IMR-90 (cell line): ENCODE measurements around the gene PEX14. TPM values are rescaled to one million over a fixed set of nuclear protein-coding genes. Genes with fewer than 3 reads are reported as not detected.
A peak's percentile ranks its signal among the peaks of the same experiment; 100 is the strongest.

Experiments
- ATAC-seq: fragments of 200-7000 bp; cut with Tn5 transposase; 2 replicates; pipeline ENCODE4 v1.9.1; 2020; ENCODE audit warnings: low read depth, mild to moderate bottlenecking, moderate library complexity
- BruUV-seq: library from RNA; stranded (reverse); fragments of 400-500 nt; replicated peaks from 2 replicates; lab custom pipeline; 2021; lab: Mats Ljungman, UMichigan
- CTCF ChIA-PET: fragments of 300-600 bp; formaldehyde crosslinking; extraction: SDS; loops from one replicate; lab custom pipeline; 2021; ENCODE audit warnings: antibody characterized with exemption; lab: Yijun Ruan, JAX
- POLR2A ChIA-PET: fragments of 300-600 bp; sonication (Branson Sonifier 250); formaldehyde crosslinking; loops from one replicate; lab custom pipeline; 2022; ENCODE audit warnings: antibody characterized with exemption; ENCODE audit not compliant: unreplicated experiment; lab: Charles Lee
- DNase-seq: peaks from one replicate; pipeline ENCODE4 v3.0.0; 2013
- H2AFZ ChIP-seq: replicated peaks from 2 replicates; pipeline ENCODE3; 2013; ENCODE audit warnings: low read length, mild to moderate bottlenecking; ENCODE audit not compliant: poor library complexity
- H2AK5ac ChIP-seq: 2 replicates; pipeline ENCODE4 v1.6.1; 2013; ENCODE audit warnings: low read depth, low read length, inconsistent platforms
- H2AK9ac ChIP-seq: replicated peaks from 2 replicates; pipeline ENCODE3; 2013; ENCODE audit warnings: mild to moderate bottlenecking, low read depth, low read length, moderate library complexity; ENCODE audit not compliant: poor library complexity
- H2BK120ac ChIP-seq: 2 replicates; pipeline ENCODE4 v1.6.1; 2013; ENCODE audit warnings: low read depth, low read length, inconsistent platforms
- H2BK15ac ChIP-seq: 3 replicates; pipeline ENCODE4 v1.6.1; 2013; ENCODE audit warnings: low read depth, low read length, inconsistent platforms
- H2BK20ac ChIP-seq: 2 replicates; pipeline ENCODE4 v1.6.1; 2013; ENCODE audit warnings: low read depth, mild to moderate bottlenecking, inconsistent platforms, low read length, moderate library complexity
- H2BK5ac ChIP-seq: 2 replicates; pipeline ENCODE4 v1.6.1; 2013; ENCODE audit warnings: mild to moderate bottlenecking, low read depth, low read length, inconsistent platforms; ENCODE audit not compliant: poor library complexity, severe bottlenecking
- H3K14ac ChIP-seq: replicated peaks from 2 replicates; pipeline ENCODE4 v1.6.1; 2013; ENCODE audit warnings: low read depth, low read length, inconsistent platforms
- H3K18ac ChIP-seq: 2 replicates; pipeline ENCODE4 v1.6.1; 2013; ENCODE audit warnings: low read depth, low read length, control low read depth
- H3K23ac ChIP-seq: 2 replicates; pipeline ENCODE4 v1.6.1; 2013; ENCODE audit warnings: low read depth, low read length, inconsistent platforms
- H3K27ac ChIP-seq: 2 replicates; pipeline ENCODE4 v1.5.1; 2013; ENCODE audit warnings: mild to moderate bottlenecking, control low read depth, low read length; ENCODE audit not compliant: insufficient read depth
- H3K27me3 ChIP-seq: 2 replicates; pipeline ENCODE4 v1.6.1; 2013; ENCODE audit warnings: low read length; ENCODE audit not compliant: control insufficient read depth, insufficient read depth
- H3K36me3 ChIP-seq: 2 replicates; pipeline ENCODE4 v1.6.1; 2013; ENCODE audit warnings: low read length, mixed read lengths; ENCODE audit not compliant: control insufficient read depth, insufficient read depth
- H3K4ac ChIP-seq: 2 replicates; pipeline ENCODE4 v1.6.1; 2013; ENCODE audit warnings: low read depth, low read length, inconsistent platforms
- H3K4me1 ChIP-seq: 2 replicates; pipeline ENCODE4 v1.6.1; 2013; ENCODE audit warnings: low read length, mixed read lengths; ENCODE audit not compliant: control insufficient read depth, insufficient read depth
- H3K4me2 ChIP-seq: 2 replicates; pipeline ENCODE4 v1.6.1; 2013; ENCODE audit warnings: low read depth, mild to moderate bottlenecking, control low read depth, low read length, moderate library complexity
- H3K4me3 ChIP-seq: 2 replicates; pipeline ENCODE4 v1.5.1; 2013; ENCODE audit warnings: low read depth, mild to moderate bottlenecking, control low read depth, low read length, moderate library complexity; ENCODE audit not compliant: insufficient read depth
- H3K56ac ChIP-seq: 2 replicates; pipeline ENCODE4 v1.6.1; 2013; ENCODE audit warnings: low read length, inconsistent platforms; ENCODE audit not compliant: insufficient read depth; ENCODE audit errors: extremely low read depth
- H3K79me1 ChIP-seq, 2 experiments: 2 replicates each; pipeline ENCODE4 v1.6.1; 2013; ENCODE audit warnings: low read length in 2 of 2, inconsistent platforms in 1 of 2, low read depth in 1 of 2
- H3K9ac ChIP-seq: 2 replicates; pipeline ENCODE4 v1.6.1; 2013; ENCODE audit warnings: low read depth, low read length, control low read depth
- H3K9me1 ChIP-seq: 2 replicates; pipeline ENCODE4 v1.6.1; 2013; ENCODE audit warnings: low read length, inconsistent platforms; ENCODE audit not compliant: insufficient read depth
- H3K9me3 ChIP-seq: 2 replicates; pipeline ENCODE4 v1.6.1; 2013; ENCODE audit warnings: low read length; ENCODE audit not compliant: control insufficient read depth, insufficient read depth
- H4K20me1 ChIP-seq: 2 replicates; pipeline ENCODE4 v1.6.1; 2013; ENCODE audit warnings: low read length, inconsistent platforms; ENCODE audit not compliant: insufficient read depth
- H4K5ac ChIP-seq: 2 replicates; pipeline ENCODE4 v1.6.1; 2013; ENCODE audit warnings: mild to moderate bottlenecking, low read depth, low read length, control low read depth
- H4K8ac ChIP-seq, 2 experiments: 2 replicates each; pipeline ENCODE4 v1.6.1; 2013; ENCODE audit warnings: low read depth in 2 of 2, low read length in 2 of 2, control low read depth in 1 of 2, inconsistent platforms in 1 of 2
- H4K91ac ChIP-seq: 2 replicates; pipeline ENCODE4 v1.6.1; 2013; ENCODE audit warnings: low read depth, low read length, inconsistent platforms; ENCODE audit not compliant: insufficient read depth
- BHLHE40 ChIP-seq: fragments of 150-350 bp; IDR thresholded peaks from 2 replicates; pipeline ENCODE4 v1.6.1; 2016; ENCODE audit warnings: mild to moderate bottlenecking, low read depth, low read length
- CEBPB ChIP-seq: IDR thresholded peaks from 2 replicates; pipeline ENCODE4 v1.6.1; 2012; ENCODE audit warnings: low read depth, low read length, improper control_type of control experiment
- CHD1 ChIP-seq: IDR thresholded peaks from 2 replicates; pipeline ENCODE4 v1.6.1; 2012; ENCODE audit warnings: low read depth, low read length, improper control_type of control experiment
- FOS ChIP-seq: fragments of 150-350 bp; IDR thresholded peaks from 2 replicates; pipeline ENCODE4 v1.6.1; 2016; ENCODE audit warnings: low read depth, low read length
- MAFK ChIP-seq: IDR thresholded peaks from 2 replicates; pipeline ENCODE4 v1.6.1; 2012; ENCODE audit warnings: low read depth, low read length, improper control_type of control experiment
- MAZ ChIP-seq: IDR thresholded peaks from 2 replicates; pipeline ENCODE4 v1.6.1; 2012; ENCODE audit warnings: low read depth, mild to moderate bottlenecking, low read length, improper control_type of control experiment, moderate library complexity, borderline replicate concordance
- MXI1 ChIP-seq: IDR thresholded peaks from 2 replicates; pipeline ENCODE4 v1.6.1; 2012; ENCODE audit warnings: low read depth, mild to moderate bottlenecking, low read length, moderate library complexity, borderline replicate concordance
- NFE2L2 ChIP-seq: fragments of 150-350 bp; IDR thresholded peaks from 2 replicates; pipeline ENCODE4 v1.6.1; 2016; ENCODE audit warnings: low read depth, mild to moderate bottlenecking, low read length
- POLR2A ChIP-seq: IDR thresholded peaks from 2 replicates; pipeline ENCODE4 v1.6.1; 2012; ENCODE audit warnings: mild to moderate bottlenecking, low read depth, low read length
- RAD21 ChIP-seq: IDR thresholded peaks from 2 replicates; pipeline ENCODE4 v1.6.1; 2012; ENCODE audit warnings: low read length, improper control_type of control experiment
- RCOR1 ChIP-seq: IDR thresholded peaks from 2 replicates; pipeline ENCODE4 v1.6.1; 2012; ENCODE audit warnings: mild to moderate bottlenecking, low read length, improper control_type of control experiment; ENCODE audit not compliant: insufficient replicate concordance
- RFX5 ChIP-seq: IDR thresholded peaks from 2 replicates; pipeline ENCODE4 v1.8.0; 2012; ENCODE audit warnings: low read depth, mild to moderate bottlenecking, low read length, moderate library complexity
- SMC3 ChIP-seq: fragments of 150-350 bp; IDR thresholded peaks from 2 replicates; pipeline ENCODE4 v1.6.1; 2016; ENCODE audit warnings: low read depth, mild to moderate bottlenecking, antibody characterized with exemption, low read length, moderate library complexity
- WGBS, 2 experiments: methylation state at CpG; one replicate each; pipeline versions ENCODE4 v1.1.5 to v1.1.7; 2013; ENCODE audit warnings: missing lambda C conversion rate in 2 of 2; ENCODE audit not compliant: insufficient read length in 1 of 2; ENCODE audit errors: extremely low coverage in 2 of 2; 5-methylcytosine and 5-hydroxymethylcytosine counted together
- dilution Hi-C: fragments of 300-500 bp; cut with HindIII; formaldehyde crosslinking; loops from one replicate; pipeline ENCODE4 v1.14.3; 2018; ENCODE audit warnings: low sequenced_read_pairs; ENCODE audit not compliant: unreplicated experiment
- in situ Hi-C: fragments of 300-500 bp; cut with MboI; formaldehyde crosslinking; loops from 3 replicates; pipeline ENCODE4 v1.14.3; 2019; ENCODE audit warnings: low sequenced_read_pairs, inconsistent platforms, mixed read lengths
- intact Hi-C: fragments of 100-400 bp; cut with micrococcal nuclease; formaldehyde crosslinking; loops from 2 replicates; pipeline ENCODE4 v1.10.0; 2022
- polyA plus RNA-seq, 3 experiments: library from polyadenylated mRNA; depleted of rRNA; stranded (reverse); fragments of >200 nt; gene quantifications; 2 replicates each; pipeline ENCODE4 v1.2.3, GENCODE V29; 2012; ENCODE audit warnings: low replicate concordance in 1 of 3
- total RNA-seq: library from RNA; depleted of rRNA; stranded (reverse); fragments of >200 nt; gene quantifications from 2 replicates; pipeline ENCODE4 v1.2.3, GENCODE V29; 2012
- TF ChIP-seq, protein P1 (sequence below): fragments of 150-350 bp; IDR thresholded peaks from 2 replicates; pipeline ENCODE4 v1.6.1; 2016; ENCODE audit warnings: low read depth, mild to moderate bottlenecking, low read length, moderate library complexity, borderline replicate concordance
- TF ChIP-seq, protein P2 (sequence below): fragments of 150-350 bp; IDR thresholded peaks from 2 replicates; pipeline ENCODE4 v1.6.1; 2017; ENCODE audit warnings: mild to moderate bottlenecking, antibody characterized with exemption, low read length, low read depth
- TF ChIP-seq, protein P3 (sequence below): conservative IDR thresholded peaks from 2 replicates; pipeline ENCODE4 v1.5.1; 2012; ENCODE audit warnings: mild to moderate bottlenecking, low read depth, low read length, improper control_type of control experiment

PEX14 gene
- total and polyA plus RNA-seq, 2 of the 4 experiments (the other 2 are of a cell fraction) = 9.5 to 22.5 TPM

DNA sequence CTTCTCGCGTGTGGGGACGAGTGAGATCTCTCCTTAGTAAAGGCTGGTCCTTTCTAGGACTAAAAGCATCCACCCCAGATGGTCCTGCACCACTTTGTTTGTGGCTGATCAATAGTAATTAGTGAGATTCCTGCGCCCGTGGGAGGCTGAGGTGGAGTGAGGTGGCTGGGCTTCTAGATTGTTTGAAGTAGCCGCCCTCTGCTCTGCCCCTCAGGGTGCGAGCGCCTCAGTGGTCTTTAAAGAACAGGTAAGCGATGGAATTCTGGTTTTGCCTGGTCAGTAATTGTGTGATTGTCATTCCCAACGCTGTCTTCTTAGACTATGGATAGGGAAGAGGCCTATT, 20.7 kb downstream of the PEX14 start:
- Histone ChIP-seq H3K36me3 (peaks cover 3% of the 10 kb centered on the region; the same call in 1 of the 2 replicates), H3K23ac (no peak overlapping the region), H3K14ac (no peak overlapping the region), H3K27me3 (no peaks in the 10 kb centered on the region), H3K9ac (no peak overlapping the region; the same call in 1 of the 2 replicates), H2BK20ac (no peak overlapping the region), H3K79me1 (peaks cover 30 to 69% of the 10 kb centered on the region in 2 experiments), H3K56ac (no peak overlapping the region), H4K8ac (peak overlapping the region in 1 of 2 experiments; percentile 35; a peak in 2 of 4 replicates), H3K9me1 (peaks cover 4% of the 10 kb centered on the region), H4K5ac (0 out of 2 replicates have a peak overlapping the region, but pooled peaks have one; percentile 59), H2BK120ac (no peak overlapping the region), H3K4me1 (peaks cover 5% of the 10 kb centered on the region), H3K18ac (no peak overlapping the region), H2BK15ac (no peak overlapping the region), H2AFZ (no peak overlapping the region), H3K4me3 (no peak overlapping the region), H4K20me1 (peaks cover 32% of the 10 kb centered on the region), H4K91ac (no peak overlapping the region), H2AK5ac (no peak overlapping the region), H3K27ac (no peak overlapping the region), H3K4ac (no peak overlapping the region), H3K4me2 (peak overlapping the region; percentile 68), H2BK5ac (no peak overlapping the region), H3K9me3 (no peaks in the 10 kb centered on the region), H2AK9ac (no peak overlapping the region)
- in situ Hi-C loops = no loop called here
- DNase-seq (no peak), ATAC-seq (no peak; the same call in 1 of the 2 replicates)
- no TSS peak for BruUV-seq
- TF ChIP-seq, protein P1, sequence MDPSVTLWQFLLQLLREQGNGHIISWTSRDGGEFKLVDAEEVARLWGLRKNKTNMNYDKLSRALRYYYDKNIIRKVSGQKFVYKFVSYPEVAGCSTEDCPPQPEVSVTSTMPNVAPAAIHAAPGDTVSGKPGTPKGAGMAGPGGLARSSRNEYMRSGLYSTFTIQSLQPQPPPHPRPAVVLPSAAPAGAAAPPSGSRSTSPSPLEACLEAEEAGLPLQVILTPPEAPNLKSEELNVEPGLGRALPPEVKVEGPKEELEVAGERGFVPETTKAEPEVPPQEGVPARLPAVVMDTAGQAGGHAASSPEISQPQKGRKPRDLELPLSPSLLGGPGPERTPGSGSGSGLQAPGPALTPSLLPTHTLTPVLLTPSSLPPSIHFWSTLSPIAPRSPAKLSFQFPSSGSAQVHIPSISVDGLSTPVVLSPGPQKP = no peak
- TF ChIP-seq RCOR1 (no peak), SMC3 (no peak), CHD1 (no peak), POLR2A (no peak), MAZ (no peak), NFE2L2 (no peak), RAD21 (no peak), BHLHE40 (no peak), FOS (no peak), MXI1 (no peak), CEBPB (no peak), RFX5 (no peak), MAFK (no peak)
- TF ChIP-seq, protein P2, sequence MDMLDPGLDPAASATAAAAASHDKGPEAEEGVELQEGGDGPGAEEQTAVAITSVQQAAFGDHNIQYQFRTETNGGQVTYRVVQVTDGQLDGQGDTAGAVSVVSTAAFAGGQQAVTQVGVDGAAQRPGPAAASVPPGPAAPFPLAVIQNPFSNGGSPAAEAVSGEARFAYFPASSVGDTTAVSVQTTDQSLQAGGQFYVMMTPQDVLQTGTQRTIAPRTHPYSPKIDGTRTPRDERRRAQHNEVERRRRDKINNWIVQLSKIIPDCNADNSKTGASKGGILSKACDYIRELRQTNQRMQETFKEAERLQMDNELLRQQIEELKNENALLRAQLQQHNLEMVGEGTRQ = no peak
- TF ChIP-seq, protein P3, sequence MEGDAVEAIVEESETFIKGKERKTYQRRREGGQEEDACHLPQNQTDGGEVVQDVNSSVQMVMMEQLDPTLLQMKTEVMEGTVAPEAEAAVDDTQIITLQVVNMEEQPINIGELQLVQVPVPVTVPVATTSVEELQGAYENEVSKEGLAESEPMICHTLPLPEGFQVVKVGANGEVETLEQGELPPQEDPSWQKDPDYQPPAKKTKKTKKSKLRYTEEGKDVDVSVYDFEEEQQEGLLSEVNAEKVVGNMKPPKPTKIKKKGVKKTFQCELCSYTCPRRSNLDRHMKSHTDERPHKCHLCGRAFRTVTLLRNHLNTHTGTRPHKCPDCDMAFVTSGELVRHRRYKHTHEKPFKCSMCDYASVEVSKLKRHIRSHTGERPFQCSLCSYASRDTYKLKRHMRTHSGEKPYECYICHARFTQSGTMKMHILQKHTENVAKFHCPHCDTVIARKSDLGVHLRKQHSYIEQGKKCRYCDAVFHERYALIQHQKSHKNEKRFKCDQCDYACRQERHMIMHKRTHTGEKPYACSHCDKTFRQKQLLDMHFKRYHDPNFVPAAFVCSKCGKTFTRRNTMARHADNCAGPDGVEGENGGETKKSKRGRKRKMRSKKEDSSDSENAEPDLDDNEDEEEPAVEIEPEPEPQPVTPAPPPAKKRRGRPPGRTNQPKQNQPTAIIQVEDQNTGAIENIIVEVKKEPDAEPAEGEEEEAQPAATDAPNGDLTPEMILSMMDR = no peak
- POLR2A ChIA-PET = no interaction called here
- CTCF ChIA-PET = interaction anchor here (0.7 to 4.2 kb wide), 11 partner anchors 9 to 415 kb away, joined by 3 to 22 read pairs (median 3); no protein-coding TSS in a partner anchor
- intact Hi-C loops = loop anchor here (2.0 kb wide), 1 partner anchor 57 kb away; no protein-coding TSS in a partner anchor
- WGBS, 2 experiments = 90% methylated on average over 6 of the region's 10 CpGs; no CpG with 5 or more reads in 1 of the 2 experiments
- dilution Hi-C loops = no loop called here
